Hippocampal formation (tissue), 2 donors: ENCODE data around the gene NEK9.

ENCODE experiments used
- DNase-seq, 2 donors: peaks; one replicate each; lab custom pipeline; 2025; lab: John Stamatoyannopoulos, UW

The NEK9 gene

GRCh38 chr14:75040507-75040906 lies 86.3 kb downstream of the NEK9 start:
- DNase-seq: no peak

GRCh38 chr14:75032939-75033338 lies 93.9 kb downstream of the NEK9 start:
- DNase-seq: no peak

GRCh38 chr14:75030147-75030546 lies 96.7 kb downstream of the NEK9 start:
- no peak for DNase-seq
